GM19468 (cell line): ENCODE measurements around the gene RASGRF2.

ENCODE experiments used
- ATAC-seq: cut with Tn5 transposase; IDR thresholded peaks from one replicate; pipeline ENCODE4 v1.9.1; 2021; ENCODE audit warnings: mild to moderate bottlenecking, moderate library complexity, moderate number of reproducible peaks; ENCODE audit not compliant: unreplicated experiment; ENCODE audit errors: extremely low read depth

The RASGRF2 gene

GRCh38 chr5:80959768-80960442 is at the start of gene RASGRF2:
RASGRF2 (plus strand) TSS chr5:80960363; CDS start chr5:80960739, 376 bp downstream.
- no peak for ATAC-seq

GRCh38 chr5:80912479-80912878 is 47.7 kb upstream of the RASGRF2 start:
- no peak for ATAC-seq

- no peak for ATAC-seq
Measured at GRCh38 chr5:80915716-80916115, 44.4 kb upstream of the RASGRF2 start.

GRCh38 chr5:80916676-80917075 is 43.5 kb upstream of the RASGRF2 start:
- no peak for ATAC-seq

GRCh38 chr5:80917631-80918030 is 42.5 kb upstream of the RASGRF2 start:
- ATAC-seq: no peak

GRCh38 chr5:80919678-80920196 is 40.4 kb upstream of the RASGRF2 start:
- no peak for ATAC-seq

GRCh38 chr5:80920333-80920732 is 39.8 kb upstream of the RASGRF2 start:
- ATAC-seq: no peak

- ATAC-seq: no peak
Measured at GRCh38 chr5:80921026-80921425, 39.1 kb upstream of the RASGRF2 start.

- no peak for ATAC-seq
Measured at GRCh38 chr5:80925931-80926330, 34.2 kb upstream of the RASGRF2 start.

GRCh38 chr5:80926536-80926935 is 33.6 kb upstream of the RASGRF2 start:
- no peak for ATAC-seq

- no peak for ATAC-seq
Measured at GRCh38 chr5:80926979-80927656, 33.0 kb upstream of the RASGRF2 start.

GRCh38 chr5:80928073-80928472 is 32.1 kb upstream of the RASGRF2 start:
- no peak for ATAC-seq

- ATAC-seq: no peak
Measured at GRCh38 chr5:80930940-80931339, 29.2 kb upstream of the RASGRF2 start.

- ATAC-seq: no peak
Measured at GRCh38 chr5:80931411-80931810, 28.8 kb upstream of the RASGRF2 start.

GRCh38 chr5:80933036-80933435 is 27.1 kb upstream of the RASGRF2 start:
- no peak for ATAC-seq

GRCh38 chr5:80934751-80935150 is 25.4 kb upstream of the RASGRF2 start:
- no peak for ATAC-seq

GRCh38 chr5:80935811-80936385 is 24.3 kb upstream of the RASGRF2 start:
- ATAC-seq: no peak

GRCh38 chr5:80936881-80937280 is 23.3 kb upstream of the RASGRF2 start:
- ATAC-seq: no peak

GRCh38 chr5:80937584-80938356 is 22.4 kb upstream of the RASGRF2 start:
- no peak for ATAC-seq

- ATAC-seq: no peak
Measured at GRCh38 chr5:80941496-80941895, 18.7 kb upstream of the RASGRF2 start.

- ATAC-seq: no peak
Measured at GRCh38 chr5:80951366-80951765, 8.8 kb upstream of the RASGRF2 start.
